ENCODE results near the gene GOLGA6D. TPM values are rescaled to one million over a fixed set of nuclear protein-coding genes. Genes with fewer than 3 reads are reported as not detected.

Gene GOLGA6D
- total RNA-seq, 2 experiments from 2014 or later: not detected

DNA sequence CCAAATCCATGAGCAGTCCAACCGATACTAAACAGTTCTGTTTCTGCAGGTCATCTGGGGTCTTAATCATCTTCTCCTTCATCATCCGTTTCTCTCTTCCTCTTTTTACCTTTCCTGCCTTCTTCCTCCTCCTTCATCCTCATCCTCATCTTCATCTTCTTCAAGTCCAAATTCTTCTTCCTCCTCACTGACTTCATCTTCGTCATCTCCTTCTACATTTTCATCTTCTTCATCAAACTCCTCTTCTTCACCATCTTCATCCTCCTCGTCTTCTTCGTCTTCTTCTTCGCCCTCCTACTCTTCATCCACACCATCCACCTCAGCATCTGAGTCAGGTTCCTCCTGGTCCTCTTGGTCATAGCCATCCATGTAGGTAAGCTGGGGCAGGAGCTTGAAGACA lies 39.1 kb downstream of the GOLGA6D start:
- intact Hi-C loops (cut with micrococcal nuclease; ENCODE audit: unreplicated experiment): no loop called here
- no TSS peak for BruUV-seq (replicated peaks)
- DNase-seq (ENCODE audit: low spot score): no peak
- Histone ChIP-seq H3K36me3 (ENCODE audit: insufficient read depth, low read length) (no peaks in the 10 kb centered on the region), H3K4me1 (ENCODE audit: insufficient read depth, low read length, poor library complexity, severe bottlenecking) (no peaks in the 10 kb centered on the region), H3K9me2 (ENCODE audit: insufficient read depth, low read length) (no peaks in the 10 kb centered on the region), H3K9me3 (ENCODE audit: low read length) (no peaks in the 10 kb centered on the region), H2AFZ (ENCODE audit: low read length) (no peak overlapping the region), H3K79me2 (ENCODE audit: insufficient read depth, low read depth, low read length) (no peaks in the 10 kb centered on the region), H4K20me1 (ENCODE audit: insufficient read depth, low read length) (no peaks in the 10 kb centered on the region), H3K27ac (ENCODE audit: low read depth, low read length, poor library complexity, severe bottlenecking) (no peak overlapping the region), H3K4me3 (ENCODE audit: low read depth, low read length, poor library complexity, severe bottlenecking) (no peak overlapping the region), H3K4me2 (ENCODE audit: low read length) (no peak overlapping the region)
- TF ChIP-seq, protein P1, sequence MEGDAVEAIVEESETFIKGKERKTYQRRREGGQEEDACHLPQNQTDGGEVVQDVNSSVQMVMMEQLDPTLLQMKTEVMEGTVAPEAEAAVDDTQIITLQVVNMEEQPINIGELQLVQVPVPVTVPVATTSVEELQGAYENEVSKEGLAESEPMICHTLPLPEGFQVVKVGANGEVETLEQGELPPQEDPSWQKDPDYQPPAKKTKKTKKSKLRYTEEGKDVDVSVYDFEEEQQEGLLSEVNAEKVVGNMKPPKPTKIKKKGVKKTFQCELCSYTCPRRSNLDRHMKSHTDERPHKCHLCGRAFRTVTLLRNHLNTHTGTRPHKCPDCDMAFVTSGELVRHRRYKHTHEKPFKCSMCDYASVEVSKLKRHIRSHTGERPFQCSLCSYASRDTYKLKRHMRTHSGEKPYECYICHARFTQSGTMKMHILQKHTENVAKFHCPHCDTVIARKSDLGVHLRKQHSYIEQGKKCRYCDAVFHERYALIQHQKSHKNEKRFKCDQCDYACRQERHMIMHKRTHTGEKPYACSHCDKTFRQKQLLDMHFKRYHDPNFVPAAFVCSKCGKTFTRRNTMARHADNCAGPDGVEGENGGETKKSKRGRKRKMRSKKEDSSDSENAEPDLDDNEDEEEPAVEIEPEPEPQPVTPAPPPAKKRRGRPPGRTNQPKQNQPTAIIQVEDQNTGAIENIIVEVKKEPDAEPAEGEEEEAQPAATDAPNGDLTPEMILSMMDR (conservative IDR thresholded peaks at IDR 0.05; ENCODE audit: low read length): no peak
- TF ChIP-seq EZH2phosphoT487 (IDR thresholded peaks at IDR 0.05; ENCODE audit: borderline replicate concordance, low read depth, low read length): no peak
- CTCF ChIA-PET (ENCODE audit: unreplicated experiment): no interaction called here
- POLR2A ChIA-PET: interaction anchor here (0.6 to 0.8 kb wide), 2 partner anchors 93 to 132 kb away, joined by 3 read pairs; no protein-coding TSS in a partner anchor

DNA sequence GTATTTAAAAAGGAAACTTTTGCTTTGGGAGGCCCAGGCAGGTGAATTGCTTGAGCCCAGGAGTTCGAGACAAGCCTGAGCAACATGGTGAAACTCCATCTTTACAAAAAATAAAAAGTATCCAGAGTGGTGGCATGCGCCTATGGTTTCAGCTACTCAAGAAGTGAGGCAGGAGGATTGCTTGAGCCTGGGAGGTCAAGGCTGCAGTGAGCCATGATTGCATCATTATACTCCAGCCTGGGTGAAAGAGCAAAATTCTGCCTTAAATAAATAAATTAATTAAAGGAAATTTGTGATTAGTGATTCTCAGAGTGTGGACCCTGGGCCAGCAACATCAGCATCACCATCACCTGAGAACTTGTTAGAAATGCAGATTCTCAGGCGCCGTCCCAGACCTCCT lies 43.3 kb downstream of the GOLGA6D start:
- TF ChIP-seq EZH2phosphoT487 (IDR thresholded peaks at IDR 0.05; ENCODE audit: borderline replicate concordance, low read depth, low read length): no peak
- TF ChIP-seq, protein P1 (conservative IDR thresholded peaks at IDR 0.05; ENCODE audit: low read length): no peak
- no TSS peak for BruUV-seq (replicated peaks)
- no peaks in the 10 kb centered on the region for H3K79me2 ChIP-seq (ENCODE audit: insufficient read depth, low read depth, low read length)
- DNase-seq (ENCODE audit: low spot score): no peak
- H3K4me3 ChIP-seq (ENCODE audit: low read depth, low read length, poor library complexity, severe bottlenecking): no peak overlapping the region
- no peak overlapping the region for H3K27ac ChIP-seq (ENCODE audit: low read depth, low read length, poor library complexity, severe bottlenecking)
- no peaks in the 10 kb centered on the region for H3K36me3 ChIP-seq (ENCODE audit: insufficient read depth, low read length)
- no peaks in the 10 kb centered on the region for H4K20me1 ChIP-seq (ENCODE audit: insufficient read depth, low read length)
- H3K4me1 ChIP-seq (ENCODE audit: insufficient read depth, low read length, poor library complexity, severe bottlenecking): no peaks in the 10 kb centered on the region
- ChIA-PET CTCF (ENCODE audit: unreplicated experiment) (no interaction called here), POLR2A (no interaction called here)
- intact Hi-C loops (cut with micrococcal nuclease; ENCODE audit: unreplicated experiment): no loop called here
- no peaks in the 10 kb centered on the region for H3K9me3 ChIP-seq (ENCODE audit: low read length)
- no peak overlapping the region for H2AFZ ChIP-seq (ENCODE audit: low read length)
- H3K9me2 ChIP-seq (ENCODE audit: insufficient read depth, low read length): no peaks in the 10 kb centered on the region
- H3K4me2 ChIP-seq (ENCODE audit: low read length): no peak overlapping the region

DNA sequence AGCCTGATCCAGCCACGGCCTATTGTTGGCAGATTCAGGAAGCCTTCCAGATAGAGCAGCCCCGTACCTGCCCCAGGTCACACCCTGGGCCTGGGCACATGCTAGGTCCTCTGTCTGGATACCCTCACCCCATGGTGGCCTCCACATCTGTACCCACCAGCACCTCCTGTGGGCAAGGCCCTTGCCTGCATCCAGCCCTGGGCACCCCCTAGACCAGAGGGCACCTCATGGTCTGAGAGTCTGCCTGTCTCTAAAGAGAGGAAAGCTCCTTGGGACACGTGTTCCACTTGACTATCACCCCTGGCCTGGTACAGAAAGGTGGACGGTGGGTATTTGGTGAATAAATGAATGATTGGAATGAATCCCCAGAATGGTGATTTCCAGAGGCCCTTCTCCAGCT lies 44.4 kb downstream of the GOLGA6D start:
- intact Hi-C loops (cut with micrococcal nuclease; ENCODE audit: unreplicated experiment): no loop called here
- no peaks in the 10 kb centered on the region for H3K79me2 ChIP-seq (ENCODE audit: insufficient read depth, low read depth, low read length)
- DNase-seq (ENCODE audit: low spot score): no peak
- H3K4me1 ChIP-seq (ENCODE audit: insufficient read depth, low read length, poor library complexity, severe bottlenecking): no peaks in the 10 kb centered on the region
- no peak overlapping the region for H3K27ac ChIP-seq (ENCODE audit: low read depth, low read length, poor library complexity, severe bottlenecking)
- no TSS peak for BruUV-seq (replicated peaks)
- H3K4me2 ChIP-seq (ENCODE audit: low read length): no peak overlapping the region
- no peaks in the 10 kb centered on the region for H3K9me2 ChIP-seq (ENCODE audit: insufficient read depth, low read length)
- no peak overlapping the region for H3K4me3 ChIP-seq (ENCODE audit: low read depth, low read length, poor library complexity, severe bottlenecking)
- POLR2A ChIA-PET: no interaction called here
- H3K36me3 ChIP-seq (ENCODE audit: insufficient read depth, low read length): no peaks in the 10 kb centered on the region
- no peaks in the 10 kb centered on the region for H3K9me3 ChIP-seq (ENCODE audit: low read length)
- H2AFZ ChIP-seq (ENCODE audit: low read length): no peak overlapping the region
- CTCF ChIA-PET (ENCODE audit: unreplicated experiment): interaction anchor here (0.6 kb wide), 1 partner anchor 357 kb away, joined by 5 read pairs; no protein-coding TSS in a partner anchor
- TF ChIP-seq, protein P1 (conservative IDR thresholded peaks at IDR 0.05; ENCODE audit: low read length): no peak
- no peak for TF ChIP-seq EZH2phosphoT487 (IDR thresholded peaks at IDR 0.05; ENCODE audit: borderline replicate concordance, low read depth, low read length)
- no peaks in the 10 kb centered on the region for H4K20me1 ChIP-seq (ENCODE audit: insufficient read depth, low read length)

Data from OCI-LY7 (cell line).